CD4-positive, alpha-beta T cell treated with Interleukin-6 for 4 hours (primary cell): Measurements from ENCODE around the gene GUCA1A.

Experiments
- DNase-seq: peaks from one replicate; pipeline ENCODE4 v3.0.0-alpha.2; 2020; ENCODE audit warnings: mixed read lengths

The GUCA1A gene

GRCh38 chr6:42173101-42173500 lies at the start of gene GUCA1A:
Gene GUCA1A, plus strand, starts transcription at chr6:42173364. Its CDS starts 250 bp downstream, at chr6:42173614.
- no peak for DNase-seq

- DNase-seq, result no peak
Observed at GRCh38 chr6:42123379-42124103, 49.6 kb upstream of the GUCA1A start.

- DNase-seq, result no peak
Observed at GRCh38 chr6:42124223-42124836, 48.8 kb upstream of the GUCA1A start.

- DNase-seq, result no peak
Observed at GRCh38 chr6:42125231-42125630, 47.9 kb upstream of the GUCA1A start.

GRCh38 chr6:42125663-42126062 lies 47.5 kb upstream of the GUCA1A start:
- no peak for DNase-seq

- DNase-seq, result no peak
Observed at GRCh38 chr6:42128460-42129359, 44.5 kb upstream of the GUCA1A start.

GRCh38 chr6:42129360-42129676 lies 43.8 kb upstream of the GUCA1A start:
- DNase-seq, result no peak

- no peak for DNase-seq
Observed at GRCh38 chr6:42131531-42131930, 41.6 kb upstream of the GUCA1A start.

- DNase-seq, result no peak
Observed at GRCh38 chr6:42133926-42134325, 39.2 kb upstream of the GUCA1A start.

- no peak for DNase-seq
Observed at GRCh38 chr6:42135161-42135560, 38.0 kb upstream of the GUCA1A start.

- DNase-seq, result no peak
Observed at GRCh38 chr6:42135722-42136121, 37.4 kb upstream of the GUCA1A start.

GRCh38 chr6:42136508-42137193 lies 36.5 kb upstream of the GUCA1A start:
- DNase-seq, result peak; percentile 14

- DNase-seq, result no peak
Observed at GRCh38 chr6:42137194-42137753, 35.9 kb upstream of the GUCA1A start.

- DNase-seq, result no peak
Observed at GRCh38 chr6:42138190-42138589, 35.0 kb upstream of the GUCA1A start.

- DNase-seq, result no peak
Observed at GRCh38 chr6:42138630-42139619, 34.2 kb upstream of the GUCA1A start.

- DNase-seq, result no peak
Observed at GRCh38 chr6:42140032-42140431, 33.1 kb upstream of the GUCA1A start.

- DNase-seq, result no peak
Observed at GRCh38 chr6:42140756-42141602, 32.2 kb upstream of the GUCA1A start.

GRCh38 chr6:42141603-42142117 lies 31.5 kb upstream of the GUCA1A start:
- DNase-seq, result no peak

- DNase-seq, result no peak
Observed at GRCh38 chr6:42142118-42142835, 30.9 kb upstream of the GUCA1A start, which contains the start of gene C6orf132. Gene C6orf132, minus strand, starts transcription at chr6:42142620. Its CDS starts 176 bp downstream, at chr6:42142444.
